Right lobe of liver (tissue), 4 donors: ENCODE results near the gene OR52K1.

Experiments used
- POLR2A ChIP-seq: fragments of 450-650 bp; IDR thresholded peaks from one replicate; pipeline ENCODE4 v1.6.1; 2017; ENCODE audit warnings: antibody characterized with exemption, mild to moderate bottlenecking
- TF ChIP-seq, protein P1 (sequence below), 4 donors: fragments of 200-600 bp in 3 of 4; fragments of 450-650 bp in 1 of 4; IDR thresholded peaks; one replicate each; pipeline versions ENCODE4 v1.5.1 to v1.8.0; 2016 to 2022; ENCODE audit warnings: antibody characterized with exemption in 4 of 4, mild to moderate bottlenecking in 2 of 4
- donor health status: DM: no; HTN: no; CAD: no.
- donor health status: DM: no; HTN: no; CAD: no.
- donor health status: DM: no; HTN: yes; CAD: no.

DNA sequence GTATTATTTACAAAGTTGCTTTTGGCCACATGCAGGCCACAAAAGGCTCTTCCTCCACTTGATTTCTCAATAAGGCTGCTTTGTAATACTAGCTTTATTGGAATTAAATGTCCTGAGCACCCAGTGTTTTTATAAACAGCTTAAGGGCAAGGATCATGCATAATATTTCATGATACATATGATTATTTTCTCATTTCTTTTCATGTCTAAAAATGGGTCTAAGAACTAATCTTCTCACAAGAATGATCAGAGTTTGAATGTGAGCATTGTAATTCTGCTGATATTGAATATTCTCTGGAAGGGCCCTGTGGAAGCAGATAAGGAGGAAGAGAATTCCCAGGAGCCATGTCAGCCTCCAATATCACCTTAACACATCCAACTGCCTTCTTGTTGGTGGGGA lies 33.5 kb upstream of the OR52K1 start, which contains the start of gene OR52K2:
- TF ChIP-seq, protein P1, sequence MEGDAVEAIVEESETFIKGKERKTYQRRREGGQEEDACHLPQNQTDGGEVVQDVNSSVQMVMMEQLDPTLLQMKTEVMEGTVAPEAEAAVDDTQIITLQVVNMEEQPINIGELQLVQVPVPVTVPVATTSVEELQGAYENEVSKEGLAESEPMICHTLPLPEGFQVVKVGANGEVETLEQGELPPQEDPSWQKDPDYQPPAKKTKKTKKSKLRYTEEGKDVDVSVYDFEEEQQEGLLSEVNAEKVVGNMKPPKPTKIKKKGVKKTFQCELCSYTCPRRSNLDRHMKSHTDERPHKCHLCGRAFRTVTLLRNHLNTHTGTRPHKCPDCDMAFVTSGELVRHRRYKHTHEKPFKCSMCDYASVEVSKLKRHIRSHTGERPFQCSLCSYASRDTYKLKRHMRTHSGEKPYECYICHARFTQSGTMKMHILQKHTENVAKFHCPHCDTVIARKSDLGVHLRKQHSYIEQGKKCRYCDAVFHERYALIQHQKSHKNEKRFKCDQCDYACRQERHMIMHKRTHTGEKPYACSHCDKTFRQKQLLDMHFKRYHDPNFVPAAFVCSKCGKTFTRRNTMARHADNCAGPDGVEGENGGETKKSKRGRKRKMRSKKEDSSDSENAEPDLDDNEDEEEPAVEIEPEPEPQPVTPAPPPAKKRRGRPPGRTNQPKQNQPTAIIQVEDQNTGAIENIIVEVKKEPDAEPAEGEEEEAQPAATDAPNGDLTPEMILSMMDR (IDR thresholded peaks at IDR 0.05), result no peak
- no peak for TF ChIP-seq POLR2A
